Activated CD8-positive, alpha-beta T cell treated with anti-CD3 and anti-CD28 coated beads for 36 hours (primary cell): ENCODE measurements around the gene KLRG1. TPM values are rescaled to one million over a fixed set of nuclear protein-coding genes. Genes with fewer than 3 reads are reported as not detected.

Experiments used
- ATAC-seq: fragments of 200-7000 bp; cut with Tn5 transposase; one replicate; pipeline ENCODE4 v1.10.0; 2021; ENCODE audit warnings: mild to moderate bottlenecking, moderate library complexity
- CTCF ChIA-PET: fragments of 350-600 bp; sonication (Branson Sonifier 250); formaldehyde crosslinking; loops from one replicate; lab custom pipeline; 2021; ENCODE audit warnings: antibody characterized with exemption; lab: Charles Lee
- POLR2A ChIA-PET: fragments of 350-600 bp; sonication (Branson Sonifier 250); formaldehyde crosslinking; loops from one replicate; lab custom pipeline; 2021; ENCODE audit warnings: antibody characterized with exemption; lab: Charles Lee
- DNase-seq: peaks from one replicate; pipeline ENCODE4 v3.0.0-alpha.2; 2020
- H3K27ac Mint-ChIP-seq: one replicate; pipeline ENCODE4 v1.8.0; 2021; ENCODE audit warnings: mild to moderate bottlenecking, mixed read lengths
- H3K27me3 Mint-ChIP-seq: one replicate; pipeline ENCODE4 v1.8.0; 2021; ENCODE audit warnings: mixed read lengths
- H3K36me3 Mint-ChIP-seq: one replicate; pipeline ENCODE4 v1.8.0; 2021; ENCODE audit warnings: low read depth, mixed read lengths
- H3K4me1 Mint-ChIP-seq: one replicate; pipeline ENCODE4 v1.8.0; 2021; ENCODE audit warnings: low read depth, mixed read lengths
- H3K4me3 Mint-ChIP-seq: one replicate; pipeline ENCODE4 v1.8.0; 2021; ENCODE audit warnings: mild to moderate bottlenecking, moderate library complexity, mixed read lengths
- H3K9me3 Mint-ChIP-seq: one replicate; pipeline ENCODE4 v1.8.0; 2021; ENCODE audit warnings: mixed read lengths
- CTCF ChIP-seq: fragments of 200-600 bp; IDR thresholded peaks from one replicate; pipeline ENCODE4 v1.8.0; 2022; ENCODE audit warnings: antibody characterized with exemption, mild to moderate bottlenecking
- intact Hi-C: fragments of 100-400 bp; cut with micrococcal nuclease; formaldehyde crosslinking; loops from one replicate; pipeline ENCODE4 v1.10.0; 2022
- total RNA-seq, 2 experiments: library from RNA; stranded (reverse); gene quantifications; one replicate each; pipeline ENCODE4 v1.2.3, GENCODE V29; 2021

KLRG1 gene
- total RNA-seq, 2 experiments from 2014 or later, result 6.6 to 10.1 TPM

- no peak for ATAC-seq
- POLR2A ChIA-PET, result interaction anchor here (1.0 to 1.2 kb wide), 3 partner anchors 14 to 90 kb away, joined by 3 to 4 read pairs (median 4); partner anchors contain the start of gene PHC1
- Mint-ChIP-seq H3K27ac (peak overlapping the region; percentile 89), H3K4me3 (peak overlapping the region; percentile 94), H3K9me3 (peaks cover 5% of the 10 kb centered on the region), H3K36me3 (peaks cover 48% of the 10 kb centered on the region), H3K27me3 (no peaks in the 10 kb centered on the region), H3K4me1 (peaks cover 37% of the 10 kb centered on the region)
- CTCF ChIA-PET, result interaction anchor here (1.1 to 11.1 kb wide), 6 partner anchors 33 to 404 kb away, joined by 3 to 173 read pairs (median 26); partner anchors contain the start of gene PHC1
- intact Hi-C loops, result loop anchor here (2.0 kb wide), 1 partner anchor 33 kb away; the partner anchor contains the start of gene PHC1
- TF ChIP-seq CTCF, result no peak
- DNase-seq, result no peak
Observed at GRCh38 chr12:8947737-8948136, 41.6 kb upstream of the KLRG1 start.

GRCh38 chr12:8948701-8949341, 40.5 kb upstream of the KLRG1 start:
- no peak for TF ChIP-seq CTCF
- peaks cover 13% of the 10 kb centered on the region for H3K9me3 Mint-ChIP-seq
- H3K27me3 Mint-ChIP-seq, result no peaks in the 10 kb centered on the region
- ATAC-seq, result no peak
- ChIA-PET POLR2A (interaction anchor here (0.6 to 3.9 kb wide), 13 partner anchors 9 to 301 kb away, joined by 3 to 30 read pairs (median 4); no protein-coding TSS in a partner anchor), CTCF (interaction anchor here (0.8 to 11.1 kb wide), 20 partner anchors 12 to 300 kb away, joined by 3 to 173 read pairs (median 8); partner anchors contain the start of gene PHC1)
- peak overlapping the region; percentile 94 for H3K4me3 Mint-ChIP-seq
- DNase-seq, result peak; percentile 29
- peaks cover 48% of the 10 kb centered on the region for H3K36me3 Mint-ChIP-seq
- peaks cover 48% of the 10 kb centered on the region for H3K4me1 Mint-ChIP-seq
- peak overlapping the region; percentile 90 for H3K27ac Mint-ChIP-seq
- intact Hi-C loops, result loop anchor here (1.0 to 2.0 kb wide), 3 partner anchors 34 to 90 kb away; partner anchors contain the start of gene PHC1

- DNase-seq, result peak; percentile 97
- peaks cover 55% of the 10 kb centered on the region for H3K36me3 Mint-ChIP-seq
- peaks cover 55% of the 10 kb centered on the region for H3K4me1 Mint-ChIP-seq
- ATAC-seq, result peak; percentile 83
- peaks cover 17% of the 10 kb centered on the region for H3K9me3 Mint-ChIP-seq
- no peaks in the 10 kb centered on the region for H3K27me3 Mint-ChIP-seq
- CTCF ChIA-PET, result interaction anchor here (0.6 to 11.1 kb wide), 28 partner anchors 11 to 301 kb away, joined by 3 to 173 read pairs (median 4); partner anchors contain the start of gene PHC1
- intact Hi-C loops, result loop anchor here (1.0 to 5.0 kb wide), 4 partner anchors 35 to 90 kb away; partner anchors contain the start of gene PHC1
- peak within 1 kb of the TSS; percentile 90 for H3K27ac Mint-ChIP-seq
- peak; percentile 43 for TF ChIP-seq CTCF
- POLR2A ChIA-PET, result interaction anchor here (0.6 to 3.9 kb wide), 17 partner anchors 8 to 302 kb away, joined by 3 to 30 read pairs (median 4); no protein-coding TSS in a partner anchor
- peak within 1 kb of the TSS; percentile 94 for H3K4me3 Mint-ChIP-seq
Observed at GRCh38 chr12:8949342-8950220, 39.8 kb upstream of the KLRG1 start, which contains the start of gene M6PR. Gene M6PR (minus strand): TSS chr12:8949645. CDS start chr12:8946404, 3,241 bp downstream.

- peaks cover 57% of the 10 kb centered on the region for H3K36me3 Mint-ChIP-seq
- ChIA-PET POLR2A (interaction anchor here (0.9 to 3.9 kb wide), 12 partner anchors 10 to 96 kb away, joined by 3 to 30 read pairs (median 5); no protein-coding TSS in a partner anchor), CTCF (interaction anchor here (0.8 to 11.1 kb wide), 23 partner anchors 11 to 301 kb away, joined by 3 to 173 read pairs (median 6); partner anchors contain the start of gene PHC1)
- H3K4me1 Mint-ChIP-seq, result peaks cover 58% of the 10 kb centered on the region
- DNase-seq (no peak), ATAC-seq (no peak)
- no peaks in the 10 kb centered on the region for H3K27me3 Mint-ChIP-seq
- peak overlapping the region; percentile 90 for H3K27ac Mint-ChIP-seq
- peak overlapping the region; percentile 94 for H3K4me3 Mint-ChIP-seq
- no peak for TF ChIP-seq CTCF
- H3K9me3 Mint-ChIP-seq, result peaks cover 17% of the 10 kb centered on the region
- intact Hi-C loops, result loop anchor here (5.0 kb wide), 1 partner anchor 47 kb away; no protein-coding TSS in a partner anchor
Observed at GRCh38 chr12:8950221-8950527, 39.2 kb upstream of the KLRG1 start.
